GM12801 (cell line): Measurements from ENCODE around the gene ZKSCAN5.

ENCODE experiments used
- CTCF ChIP-seq: IDR thresholded peaks from one replicate; pipeline ENCODE4 v1.5.1; 2011; ENCODE audit warnings: control low read depth; ENCODE audit not compliant: insufficient read length; ENCODE audit errors: extremely low read depth

Gene ZKSCAN5

GRCh38 chr7:99499371-99499720 is 5.1 kb upstream of the ZKSCAN5 start:
- TF ChIP-seq CTCF = no peak

GRCh38 chr7:99499721-99500636 is 4.5 kb upstream of the ZKSCAN5 start, which contains the start of gene ZNF394:
ZNF394 (minus strand) TSS chr7:99500281; CDS start chr7:99500093, 188 bp downstream.
- no peak for TF ChIP-seq CTCF

GRCh38 chr7:99500637-99501009 is 3.8 kb upstream of the ZKSCAN5 start:
- TF ChIP-seq CTCF = no peak

- no peak for TF ChIP-seq CTCF
Measured at GRCh38 chr7:99504281-99504602, 220 bp upstream of the ZKSCAN5 start.

- TF ChIP-seq CTCF = no peak
Measured at GRCh38 chr7:99505324-99505662, 831 bp downstream of the ZKSCAN5 start.

GRCh38 chr7:99514050-99514449 is 9.6 kb downstream of the ZKSCAN5 start:
- no peak for TF ChIP-seq CTCF

- TF ChIP-seq CTCF = no peak
Measured at GRCh38 chr7:99521399-99521798, 16.9 kb downstream of the ZKSCAN5 start.
